K562 (cell line): Measurements from ENCODE around the gene PPP1R12C. TPM values are rescaled to one million over a fixed set of nuclear protein-coding genes. Genes with fewer than 3 reads are reported as not detected.
A peak's percentile ranks its signal among the peaks of the same experiment; 100 is the strongest.

ENCODE experiments used
- L3MBTL2 ChIP-seq: fragments of 450-650 bp; IDR thresholded peaks from 2 replicates; pipeline ENCODE4 v1.6.1; 2016; ENCODE audit warnings: mild to moderate bottlenecking, moderate library complexity
- MNT ChIP-seq, 2 experiments: fragments of 450-650 bp; conservative IDR thresholded peaks; 2 replicates each; pipeline ENCODE4 v1.6.1; 2017; ENCODE audit warnings: mild to moderate bottlenecking in 2 of 2, moderate library complexity in 2 of 2
- ZNF395 ChIP-seq: fragments of 200-800 bp; sonication (Bioruptor generic); IDR thresholded peaks from 2 replicates; pipeline ENCODE4 v1.6.1; 2017; ENCODE audit warnings: missing genetic modification characterization, missing compliant biosample characterization
- polyA plus RNA-seq, 8 experiments: library from polyadenylated mRNA; depleted of rRNA in 4 of 8; stranded (reverse) in 5 of 8; unstranded in 3 of 8; fragments of >200 nt; fragmentation: Nextera tagmentation in 2 of 8; fragmentation: Illumina TruSeq in 1 of 8; extraction: Ambion mirVana in 2 of 8; extraction: Trizol in 1 of 8; gene quantifications; 2 replicates each; pipeline versions ENCODE4 v1.2.1 to v1.2.3, GENCODE V29; 2011 to 2014; ENCODE audit warnings: inconsistent platforms in 1 of 8, missing spikeins in 1 of 8
- total RNA-seq, 7 experiments: library from RNA; depleted of rRNA in 6 of 7; stranded (reverse); fragments of >200 nt in 6 of 7; fragmentation: Illumina TruSeq in 2 of 7; extraction: Trizol in 2 of 7; gene quantifications; 2 replicates each; pipeline versions ENCODE4 v1.2.1 to v1.2.3, GENCODE V29; 2011 to 2021; ENCODE audit warnings: low replicate concordance in 1 of 7
- TF ChIP-seq, protein P1 (sequence below): sonication (generic); formaldehyde crosslinking; IDR thresholded peaks from 2 replicates; pipeline ENCODE4 v1.8.1; 2023; ENCODE audit warnings: mild to moderate bottlenecking, missing genetic modification reagents

PPP1R12C gene
- total and polyA plus RNA-seq, 9 of the 15 experiments (the other 6 are each of a cell fraction or from before 2014, with no cell fraction given) = 1.8 to 136 (median 33.7) TPM

DNA sequence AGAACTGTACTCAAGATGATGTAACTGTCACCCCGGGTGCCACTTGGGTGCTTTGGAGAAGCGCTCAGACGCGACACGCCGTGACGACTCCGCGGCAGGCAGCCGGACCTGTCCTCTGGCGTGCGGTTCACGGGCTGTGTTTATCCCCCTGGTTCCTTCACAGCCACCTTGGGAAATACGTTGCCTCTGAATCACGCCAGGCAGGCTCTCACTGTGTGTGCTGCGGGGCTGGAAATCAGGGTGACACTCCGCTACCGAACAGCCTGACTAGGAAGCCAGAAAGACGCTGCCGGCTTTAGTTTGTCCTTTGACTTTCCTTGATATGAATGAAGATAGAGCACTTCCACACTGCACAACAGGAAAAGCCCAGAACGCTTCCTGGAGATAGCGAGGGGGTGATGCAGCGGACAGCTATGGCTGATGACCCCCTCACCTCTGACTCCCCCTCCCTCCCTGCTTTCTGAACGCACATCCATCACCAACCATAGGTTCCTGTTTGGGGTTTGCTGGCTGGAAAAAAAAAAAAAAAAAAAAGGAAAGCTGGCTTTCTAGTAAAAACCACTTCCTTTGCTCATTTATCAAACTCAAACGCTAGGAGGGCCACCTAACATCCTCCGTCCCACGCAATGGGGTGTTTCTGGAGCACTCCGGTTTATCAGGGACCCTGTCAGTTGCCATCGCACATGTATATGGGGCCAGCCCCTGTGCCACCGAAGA is 75.7 kb downstream of the PPP1R12C start (continued):
- TF ChIP-seq, protein P1, sequence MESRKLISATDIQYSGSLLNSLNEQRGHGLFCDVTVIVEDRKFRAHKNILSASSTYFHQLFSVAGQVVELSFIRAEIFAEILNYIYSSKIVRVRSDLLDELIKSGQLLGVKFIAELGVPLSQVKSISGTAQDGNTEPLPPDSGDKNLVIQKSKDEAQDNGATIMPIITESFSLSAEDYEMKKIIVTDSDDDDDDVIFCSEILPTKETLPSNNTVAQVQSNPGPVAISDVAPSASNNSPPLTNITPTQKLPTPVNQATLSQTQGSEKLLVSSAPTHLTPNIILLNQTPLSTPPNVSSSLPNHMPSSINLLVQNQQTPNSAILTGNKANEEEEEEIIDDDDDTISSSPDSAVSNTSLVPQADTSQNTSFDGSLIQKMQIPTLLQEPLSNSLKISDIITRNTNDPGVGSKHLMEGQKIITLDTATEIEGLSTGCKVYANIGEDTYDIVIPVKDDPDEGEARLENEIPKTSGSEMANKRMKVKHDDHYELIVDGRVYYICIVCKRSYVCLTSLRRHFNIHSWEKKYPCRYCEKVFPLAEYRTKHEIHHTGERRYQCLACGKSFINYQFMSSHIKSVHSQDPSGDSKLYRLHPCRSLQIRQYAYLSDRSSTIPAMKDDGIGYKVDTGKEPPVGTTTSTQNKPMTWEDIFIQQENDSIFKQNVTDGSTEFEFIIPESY (CRISPR knock-in tag) = peak; percentile 59; the same call in 1 of the 2 replicates
- no peak for TF ChIP-seq L3MBTL2
- 0 out of 4 replicates have a peak, but pooled peaks of 1 of the 2 experiments have one; percentile 33 for TF ChIP-seq MNT (conservative IDR thresholded peaks at IDR 0.05)
- TF ChIP-seq ZNF395 = peak; percentile 75
